H1 (cell line): Measurements from ENCODE around the gene ADCK1. TPM values are rescaled to one million over a fixed set of nuclear protein-coding genes. Genes with fewer than 3 reads are reported as not detected.

Experiments
- CBX5 ChIP-seq: fragments of 300-800, 300-1000 bp; sonication (generic); IDR thresholded peaks from 2 replicates; pipeline ENCODE4 v1.7.1; 2016; ENCODE audit warnings: antibody characterized with exemption, low read length, low read depth
- CHD2 ChIP-seq: IDR thresholded peaks from 2 replicates; pipeline ENCODE4 v1.6.1; 2012; ENCODE audit warnings: low read length, improper control_type of control experiment
- CREB1 ChIP-seq: IDR thresholded peaks from 2 replicates; pipeline ENCODE4 v1.6.1; 2012; ENCODE audit warnings: inconsistent platforms
- SIN3A ChIP-seq, 2 experiments: IDR thresholded peaks in 1 of 2; conservative IDR thresholded peaks in 1 of 2; 2 replicates each; pipeline ENCODE4 v1.6.1; 2011 to 2012; ENCODE audit warnings: low read length in 2 of 2, improper control_type of control experiment in 1 of 2, low read depth in 1 of 2, mild to moderate bottlenecking in 1 of 2
- SP4 ChIP-seq: IDR thresholded peaks from 2 replicates; pipeline ENCODE4 v1.6.1; 2012; ENCODE audit warnings: low read length, inconsistent platforms
- polyA plus RNA-seq, 7 experiments: library from polyadenylated mRNA; depleted of rRNA in 3 of 7; stranded (reverse) in 5 of 7; unstranded in 2 of 7; fragments of >200 nt in 5 of 7; fragments of 200-250 nt in 2 of 7; gene quantifications; 1 replicate in 5 of 7; 2 replicates in 1 of 7; 4 replicates in 1 of 7; pipeline versions ENCODE4 v1.2.1 to v1.2.3, GENCODE V29; 2011 to 2013; ENCODE audit warnings: missing spikeins in 2 of 7, mixed read lengths in 2 of 7
- total RNA-seq: library from RNA; stranded (reverse); fragmentation: NEBNext Ultra II Directional; extraction: Animal tissue kit (Norgen Biotek cat#: 25700); gene quantifications from 2 replicates; pipeline ENCODE4 v1.2.1, GENCODE V29; 2021
- TF ChIP-seq, protein P1 (sequence below): IDR thresholded peaks from 2 replicates; pipeline ENCODE4 v1.6.1; 2011; ENCODE audit warnings: low read length, improper control_type of control experiment

Gene ADCK1
- total and polyA plus RNA-seq, 2 of the 8 experiments (the other 6 are each of a cell fraction or from before 2014, with no cell fraction given): 11.0 to 16.8 TPM

DNA sequence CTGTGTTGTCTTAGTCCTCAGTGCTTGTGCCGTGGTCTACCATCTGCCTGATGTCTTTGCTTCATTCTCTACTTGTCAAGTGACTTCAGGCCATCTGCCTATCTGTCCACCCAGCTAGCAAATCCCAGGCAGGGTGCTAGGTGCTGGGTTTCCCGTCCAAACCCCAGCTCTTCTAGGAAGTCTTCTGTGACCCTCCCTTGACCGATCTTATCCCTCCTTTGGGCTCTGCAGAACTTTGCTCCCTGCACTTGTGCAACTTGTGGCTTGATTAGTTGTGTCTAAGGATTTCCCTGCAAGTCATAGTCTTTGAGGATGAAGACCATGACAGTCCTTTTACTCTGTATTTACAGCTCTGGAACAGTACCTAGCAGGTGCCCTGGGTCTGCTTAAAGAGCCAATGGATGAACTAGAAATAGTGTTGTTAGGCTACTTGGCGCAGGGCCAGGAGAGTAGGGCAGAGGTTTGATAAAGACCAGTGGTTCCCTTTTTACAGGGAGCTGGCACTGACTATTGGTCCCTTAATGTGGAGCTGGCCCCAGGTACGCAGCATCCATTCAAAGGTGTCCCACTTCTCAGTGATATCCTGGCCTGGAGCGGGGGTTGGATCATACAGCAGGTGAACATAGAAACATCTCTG lies 60.1 kb downstream of the ADCK1 start (continued):
- TF ChIP-seq, protein P1, sequence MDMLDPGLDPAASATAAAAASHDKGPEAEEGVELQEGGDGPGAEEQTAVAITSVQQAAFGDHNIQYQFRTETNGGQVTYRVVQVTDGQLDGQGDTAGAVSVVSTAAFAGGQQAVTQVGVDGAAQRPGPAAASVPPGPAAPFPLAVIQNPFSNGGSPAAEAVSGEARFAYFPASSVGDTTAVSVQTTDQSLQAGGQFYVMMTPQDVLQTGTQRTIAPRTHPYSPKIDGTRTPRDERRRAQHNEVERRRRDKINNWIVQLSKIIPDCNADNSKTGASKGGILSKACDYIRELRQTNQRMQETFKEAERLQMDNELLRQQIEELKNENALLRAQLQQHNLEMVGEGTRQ: no peak
- no peak for TF ChIP-seq SP4
- no peak for TF ChIP-seq CREB1
- no peak for TF ChIP-seq CHD2
- TF ChIP-seq SIN3A (conservative IDR thresholded peaks at IDR 0.05 in 1 of 2, IDR thresholded peaks at IDR 0.05 in 1 of 2; ENCODE audit: low read depth in 1 of 2, low read length in 2 of 2): no peak
- no peak for TF ChIP-seq CBX5
